ENCODE measurements around the gene TCP11. TPM values are rescaled to one million over a fixed set of nuclear protein-coding genes. Genes with fewer than 3 reads are reported as not detected.

TCP11 gene
- total and polyA plus RNA-seq, 10 donors = not detected

GRCh38 chr6:35142588-35143569, 1.7 kb upstream of the TCP11 start:
- no peak for DNase-seq
- peaks cover 0 to 21% (median 13%) of the 10 kb centered on the region in 7 donors for H3K27me3 ChIP-seq (replicated peaks in 1 of 7)
- intact Hi-C loops (cut with DNase I; ENCODE audit: low total_unique reads) = no loop called here
- no peak overlapping the region for H3K4me3 ChIP-seq
- peaks cover 0 to 21% (median 15%) of the 10 kb centered on the region in 6 donors for H3K4me1 ChIP-seq
- 57 to 64% (median 60%) methylated on average over 5 of the region's 5 CpGs for WGBS, 5 donors
- no peaks in the 10 kb centered on the region for H3K36me3 ChIP-seq
- no peak overlapping the region for H3K27ac ChIP-seq
- H3K9me3 ChIP-seq = no peaks in the 10 kb centered on the region
- no peak for TF ChIP-seq POLR2A (IDR thresholded peaks at IDR 0.05)
- no peak for TF ChIP-seq POLR2AphosphoS5 (IDR thresholded peaks at IDR 0.05)
- no peak for TF ChIP-seq CTCF (IDR thresholded peaks at IDR 0.05 in 8 of 11, conservative IDR thresholded peaks at IDR 0.05 in 3 of 11)

GRCh38 chr6:35140639-35141006, 516 bp downstream of the TCP11 start:
- no peak overlapping the region for H3K27ac ChIP-seq
- intact Hi-C loops (cut with DNase I; ENCODE audit: low total_unique reads) = no loop called here
- DNase-seq = no peak
- H3K4me1 ChIP-seq = peaks cover 0 to 25% (median 15%) of the 10 kb centered on the region in 6 donors
- WGBS, 5 donors = 22 to 29% (median 27%) methylated on average over 15 of the region's 15 CpGs
- TF ChIP-seq POLR2AphosphoS5 (IDR thresholded peaks at IDR 0.05) (no peak), CTCF (IDR thresholded peaks at IDR 0.05 in 8 of 11, conservative IDR thresholded peaks at IDR 0.05 in 3 of 11) (no peak), POLR2A (IDR thresholded peaks at IDR 0.05) (no peak)
- no peaks in the 10 kb centered on the region for H3K36me3 ChIP-seq
- H3K9me3 ChIP-seq = no peaks in the 10 kb centered on the region
- peaks cover 0 to 21% (median 13%) of the 10 kb centered on the region in 7 donors for H3K27me3 ChIP-seq (replicated peaks in 1 of 7)
- peak overlapping the region in 4 of 8 donors; percentile 16 to 60 (median 24) for H3K4me3 ChIP-seq

GRCh38 chr6:35139924-35140638, 1.1 kb downstream of the TCP11 start:
- Histone ChIP-seq H3K27ac (no peak overlapping the region), H3K4me1 (peaks cover 0 to 25% (median 15%) of the 10 kb centered on the region in 6 donors), H3K4me3 (no peak overlapping the region), H3K9me3 (no peaks in the 10 kb centered on the region), H3K36me3 (no peaks in the 10 kb centered on the region), H3K27me3 (replicated peaks in 1 of 7) (peaks cover 0 to 21% (median 13%) of the 10 kb centered on the region in 7 donors)
- DNase-seq = no peak
- 39 to 44% (median 41%) methylated on average over 17 of the region's 17 CpGs for WGBS, 5 donors
- intact Hi-C loops (cut with DNase I; ENCODE audit: low total_unique reads) = loop anchor here (5.0 kb wide), 1 partner anchor 153 kb away; no protein-coding TSS in a partner anchor
- TF ChIP-seq POLR2A (IDR thresholded peaks at IDR 0.05) (no peak), CTCF (IDR thresholded peaks at IDR 0.05 in 8 of 11, conservative IDR thresholded peaks at IDR 0.05 in 3 of 11) (peak; percentile 62 to 84 (median 74)), POLR2AphosphoS5 (IDR thresholded peaks at IDR 0.05) (no peak)
